Pancreas (tissue), 10 donors: ENCODE data around the gene ZNF358. TPM values are rescaled to one million over a fixed set of nuclear protein-coding genes. Genes with fewer than 3 reads are reported as not detected.

Experiments
- ATAC-seq, 4 donors: fragments of 200-7000 bp; cut with Tn5 transposase; one replicate each; pipeline versions ENCODE4 v1.8.0 to v1.9.1; 2020; ENCODE audit warnings: mild to moderate bottlenecking in 4 of 4, moderate library complexity in 4 of 4
- DNase-seq, 6 donors: peaks; one replicate each; pipeline ENCODE4 v3.0.0-alpha.2; 2020
- FAIRE-seq: peaks from 2 replicates; lab custom pipeline; 2012; peaks lifted over from hg19 to GRCh38; lab: Jason Lieb, UNC
- H3K27ac ChIP-seq, 4 donors: fragments of 200-600 bp; sonication (generic); 1 replicate in 3 of 4; 2 replicates in 1 of 4; pipeline versions ENCODE4 v1.5.0 to v1.8.0; 2020
- H3K27me3 ChIP-seq, 4 donors: fragments of 200-600 bp; one replicate each; pipeline ENCODE4 v1.8.0; 2021
- H3K36me3 ChIP-seq, 3 donors: fragments of 200-600 bp; sonication (generic) in 1 of 3; one replicate each; pipeline versions ENCODE4 v1.5.0 to v1.8.0; 2020 to 2021
- H3K4me1 ChIP-seq, 3 donors: fragments of 200-600 bp; one replicate each; pipeline ENCODE4 v1.8.0; 2021
- H3K4me3 ChIP-seq, 4 donors: fragments of 200-600 bp; sonication (generic) in 2 of 4; one replicate each; pipeline versions ENCODE4 v1.5.0 to v1.8.0; 2020 to 2021
- H3K9me3 ChIP-seq, 4 donors: fragments of 200-600 bp; one replicate each; pipeline ENCODE4 v1.8.0; 2021
- CTCF ChIP-seq, 4 donors: fragments of 200-600 bp; sonication (generic) in 3 of 4; IDR thresholded peaks; one replicate each; pipeline versions ENCODE4 v1.5.0 to v1.8.0; 2021; ENCODE audit warnings: antibody characterized with exemption in 4 of 4
- WGBS, 2 donors: extraction: QIAGEN DNeasy Blood & Tissue Kit; methylation state at CpG; one replicate each; pipeline ENCODE4 v1.1.7; 2013; 5-methylcytosine and 5-hydroxymethylcytosine counted together
- intact Hi-C, 3 donors: fragments of 100-400 bp; cut with DNase I; formaldehyde crosslinking; loops; one replicate each; pipeline versions ENCODE4 v1.11.1 to v1.14.2; 2022
- polyA plus RNA-seq, 2 donors: library from polyadenylated mRNA; stranded (reverse); fragments of 200-250 nt; gene quantifications; one replicate each; pipeline ENCODE4 v1.2.3, GENCODE V29; 2013
- total RNA-seq, 6 donors: library from RNA; stranded (reverse); fragmentation: NEBNext Ultra II Directional in 4 of 6; extraction: Animal tissue kit (Norgen Biotek cat#: 25700) in 4 of 6; gene quantifications; one replicate each; pipeline versions ENCODE4 v1.2.1 to v1.2.4, GENCODE V29; 2021 to 2023
- donor health status: healthy with polysubstance abuse.
- donor health status: DM: no; HTN: no; CAD: no; lungs with moderate emphysema.
- donor health status: DM: no; HTN: no; CAD: no.
- donor health status: control.
- donor health status: control.
- donor health status: Bipolar disorder and iron deficiency.
- donor health status: DM: yes; HTN: yes; CAD: no.
- donor health status: DM: no; HTN: no; CAD: no.
- donor health status: DM: no; HTN: no; CAD: no.
- donor health status: DM: yes; HTN: yes; CAD: no.

ZNF358 gene
- total and polyA plus RNA-seq, 8 donors = 22.6 to 68.8 (median 24.2) TPM

- TF ChIP-seq CTCF (IDR thresholded peaks at IDR 0.05) = no peak
- DNase-seq (no peak), FAIRE-seq (no peak), ATAC-seq (no peak)
- H3K9me3 ChIP-seq = no peaks in the 10 kb centered on the region
- 93 to 97% methylated on average over 2 of the region's 2 CpGs for WGBS, 2 donors
- no peak overlapping the region for H3K27ac ChIP-seq
- H3K4me3 ChIP-seq = no peak overlapping the region
- no peaks in the 10 kb centered on the region for H3K27me3 ChIP-seq
- intact Hi-C loops = no loop called here
- no peaks in the 10 kb centered on the region for H3K4me1 ChIP-seq
- H3K36me3 ChIP-seq = peaks cover 0 to 13% (median 13%) of the 10 kb centered on the region in 3 donors
Observed at GRCh38 chr19:7552781-7553180, 36.9 kb downstream of the ZNF358 start.

- Histone ChIP-seq H3K27ac (no peak overlapping the region), H3K27me3 (no peaks in the 10 kb centered on the region), H3K4me3 (no peak overlapping the region), H3K36me3 (peaks cover 0 to 18% (median 13%) of the 10 kb centered on the region in 3 donors), H3K4me1 (no peaks in the 10 kb centered on the region), H3K9me3 (no peaks in the 10 kb centered on the region)
- WGBS, 2 donors = 89 to 93% methylated on average over 23 to 28 of the region's 28 CpGs
- TF ChIP-seq CTCF (IDR thresholded peaks at IDR 0.05) = no peak
- FAIRE-seq = no peak
- intact Hi-C loops = no loop called here
- DNase-seq = peak in 1 of 6 donors; percentile 71
- no peak for ATAC-seq
Observed at GRCh38 chr19:7554565-7554964, 38.7 kb downstream of the ZNF358 start.

- 82 to 84% methylated on average over 62 of the region's 62 CpGs for WGBS, 2 donors
- TF ChIP-seq CTCF (IDR thresholded peaks at IDR 0.05) = no peak
- Histone ChIP-seq H3K36me3 (peaks cover 0 to 18% (median 13%) of the 10 kb centered on the region in 3 donors), H3K4me1 (no peaks in the 10 kb centered on the region), H3K27ac (no peak overlapping the region), H3K9me3 (no peaks in the 10 kb centered on the region), H3K4me3 (no peak overlapping the region), H3K27me3 (no peaks in the 10 kb centered on the region)
- intact Hi-C loops = no loop called here
- DNase-seq = peak in 2 of 6 donors; percentile 51 to 77
- no peak for FAIRE-seq
- no peak for ATAC-seq
Observed at GRCh38 chr19:7554990-7555864, 39.3 kb downstream of the ZNF358 start.

GRCh38 chr19:7556696-7557315, 40.9 kb downstream of the ZNF358 start:
- Histone ChIP-seq H3K4me1 (no peaks in the 10 kb centered on the region), H3K4me3 (no peak overlapping the region), H3K27ac (no peak overlapping the region), H3K9me3 (no peaks in the 10 kb centered on the region), H3K27me3 (no peaks in the 10 kb centered on the region), H3K36me3 (peaks cover 0 to 18% (median 13%) of the 10 kb centered on the region in 3 donors)
- ATAC-seq (no peak), DNase-seq (peak in 1 of 6 donors; percentile 71), FAIRE-seq (no peak)
- no peak for TF ChIP-seq CTCF (IDR thresholded peaks at IDR 0.05)
- WGBS, 2 donors = 95% methylated on average over 54 of the region's 54 CpGs
- intact Hi-C loops = no loop called here
